Vagina (tissue), 2 donors: ENCODE results near the gene GABARAPL1.

Source experiments
- POLR2AphosphoS5 ChIP-seq, 2 donors: sonication (generic); formaldehyde crosslinking; IDR thresholded peaks; one replicate each; pipeline ENCODE4 v1.9.0; 2017; ENCODE audit warnings: antibody characterized with exemption in 2 of 2, mild to moderate bottlenecking in 2 of 2, low read depth in 1 of 2; ENCODE audit not compliant: insufficient read depth in 1 of 2
- TF ChIP-seq, protein P1 (sequence below), 3 experiments: fragments of 450-650 bp in 2 of 3; fragments of 200-600 bp in 1 of 3; sonication (generic) in 1 of 3; IDR thresholded peaks; one replicate each; pipeline ENCODE4 v1.5.1; 2017 to 2019; ENCODE audit warnings: antibody characterized with exemption in 3 of 3, mild to moderate bottlenecking in 2 of 3, moderate library complexity in 2 of 3

DNA sequence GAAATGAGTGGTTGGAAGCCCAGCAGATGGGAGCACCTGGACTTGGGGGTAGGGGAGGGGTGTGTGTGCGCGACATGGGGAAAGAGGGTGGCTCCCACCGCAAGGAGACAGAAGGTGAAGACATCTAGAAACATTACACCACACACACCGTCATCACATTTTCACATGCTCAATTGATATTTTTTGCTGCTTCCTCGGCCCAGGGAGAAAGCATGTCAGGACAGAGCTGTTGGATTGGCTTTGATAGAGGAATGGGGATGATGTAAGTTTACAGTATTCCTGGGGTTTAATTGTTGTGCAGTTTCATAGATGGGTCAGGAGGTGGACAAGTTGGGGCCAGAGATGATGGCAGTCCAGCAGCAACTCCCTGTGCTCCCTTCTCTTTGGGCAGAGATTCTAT is 9.2 kb downstream of the GABARAPL1 start:
- TF ChIP-seq, protein P1, sequence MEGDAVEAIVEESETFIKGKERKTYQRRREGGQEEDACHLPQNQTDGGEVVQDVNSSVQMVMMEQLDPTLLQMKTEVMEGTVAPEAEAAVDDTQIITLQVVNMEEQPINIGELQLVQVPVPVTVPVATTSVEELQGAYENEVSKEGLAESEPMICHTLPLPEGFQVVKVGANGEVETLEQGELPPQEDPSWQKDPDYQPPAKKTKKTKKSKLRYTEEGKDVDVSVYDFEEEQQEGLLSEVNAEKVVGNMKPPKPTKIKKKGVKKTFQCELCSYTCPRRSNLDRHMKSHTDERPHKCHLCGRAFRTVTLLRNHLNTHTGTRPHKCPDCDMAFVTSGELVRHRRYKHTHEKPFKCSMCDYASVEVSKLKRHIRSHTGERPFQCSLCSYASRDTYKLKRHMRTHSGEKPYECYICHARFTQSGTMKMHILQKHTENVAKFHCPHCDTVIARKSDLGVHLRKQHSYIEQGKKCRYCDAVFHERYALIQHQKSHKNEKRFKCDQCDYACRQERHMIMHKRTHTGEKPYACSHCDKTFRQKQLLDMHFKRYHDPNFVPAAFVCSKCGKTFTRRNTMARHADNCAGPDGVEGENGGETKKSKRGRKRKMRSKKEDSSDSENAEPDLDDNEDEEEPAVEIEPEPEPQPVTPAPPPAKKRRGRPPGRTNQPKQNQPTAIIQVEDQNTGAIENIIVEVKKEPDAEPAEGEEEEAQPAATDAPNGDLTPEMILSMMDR (IDR thresholded peaks at IDR 0.05), result no peak
- no peak for TF ChIP-seq POLR2AphosphoS5 (IDR thresholded peaks at IDR 0.05; ENCODE audit: insufficient read depth in 1 of 2, low read depth in 1 of 2)
